Measurements from ENCODE around the gene TTLL4. TPM values are rescaled to one million over a fixed set of nuclear protein-coding genes. Genes with fewer than 3 reads are reported as not detected.

TTLL4 gene
- total RNA-seq, 1 donor from 2014 or later = 33.8 TPM

DNA sequence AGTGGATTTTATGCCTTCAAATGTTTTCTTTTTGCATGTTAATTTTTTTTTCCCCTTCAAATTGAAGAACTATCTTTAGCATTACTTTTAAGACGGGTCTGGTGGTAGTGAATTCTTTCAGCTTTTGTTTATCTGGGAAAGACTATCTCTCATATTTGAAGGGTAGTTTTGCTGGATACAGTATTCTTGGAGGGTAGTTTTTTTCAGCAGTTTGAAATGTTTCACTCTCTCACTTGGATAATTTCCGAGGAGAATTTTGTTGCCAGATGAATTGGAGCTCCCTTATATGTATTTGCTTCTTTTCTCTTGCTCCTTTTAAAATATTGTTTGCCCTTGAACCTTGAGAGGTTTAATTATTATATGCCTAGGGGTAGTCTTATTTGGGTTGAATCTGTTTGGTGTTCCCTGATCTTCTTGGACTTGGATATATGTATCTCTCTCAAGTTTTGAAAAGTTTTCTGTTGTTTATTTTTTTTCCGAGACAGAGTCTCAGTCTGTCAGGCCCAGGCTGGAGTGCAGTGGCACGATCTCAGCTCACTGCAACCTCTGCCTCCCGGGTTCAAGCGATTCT, 15.5 kb downstream of the TTLL4 start:
- Histone ChIP-seq H3K27me3 (ENCODE audit: insufficient read depth, low read length) (no peaks in the 10 kb centered on the region), H3K27ac (ENCODE audit: low read depth, low read length) (no peak overlapping the region), H3K9me3 (ENCODE audit: insufficient read depth, low read depth, low read length) (no peaks in the 10 kb centered on the region), H3K36me3 (ENCODE audit: insufficient read depth, low read length) (no peaks in the 10 kb centered on the region), H3K4me1 (ENCODE audit: insufficient read depth, low read length) (peaks cover 4% of the 10 kb centered on the region), H2AFZ (ENCODE audit: low read depth, low read length) (no peak overlapping the region), H3K9ac (ENCODE audit: low read length) (no peak overlapping the region), H4K20me1 (ENCODE audit: insufficient read depth, low read length) (peaks cover 4% of the 10 kb centered on the region), H3K4me2 (ENCODE audit: low read length) (no peak overlapping the region), H3K4me3 (ENCODE audit: insufficient read depth, low read depth, low read length) (no peak overlapping the region), H3K79me2 (ENCODE audit: insufficient read depth, low read length) (peaks cover 82% of the 10 kb centered on the region)
- H3K9me3 Mint-ChIP-seq (ENCODE audit: unreplicated experiment) = peaks cover 9% of the 10 kb centered on the region
- FAIRE-seq (no peak), DNase-seq (ENCODE audit: low read depth) (no peak)
- H3K4me3 Mint-ChIP-seq (ENCODE audit: unreplicated experiment) = no peak overlapping the region
- no peak for TF ChIP-seq EZH2 (IDR thresholded peaks at IDR 0.05; ENCODE audit: insufficient read depth, low read length)
- TF ChIP-seq, protein P1, sequence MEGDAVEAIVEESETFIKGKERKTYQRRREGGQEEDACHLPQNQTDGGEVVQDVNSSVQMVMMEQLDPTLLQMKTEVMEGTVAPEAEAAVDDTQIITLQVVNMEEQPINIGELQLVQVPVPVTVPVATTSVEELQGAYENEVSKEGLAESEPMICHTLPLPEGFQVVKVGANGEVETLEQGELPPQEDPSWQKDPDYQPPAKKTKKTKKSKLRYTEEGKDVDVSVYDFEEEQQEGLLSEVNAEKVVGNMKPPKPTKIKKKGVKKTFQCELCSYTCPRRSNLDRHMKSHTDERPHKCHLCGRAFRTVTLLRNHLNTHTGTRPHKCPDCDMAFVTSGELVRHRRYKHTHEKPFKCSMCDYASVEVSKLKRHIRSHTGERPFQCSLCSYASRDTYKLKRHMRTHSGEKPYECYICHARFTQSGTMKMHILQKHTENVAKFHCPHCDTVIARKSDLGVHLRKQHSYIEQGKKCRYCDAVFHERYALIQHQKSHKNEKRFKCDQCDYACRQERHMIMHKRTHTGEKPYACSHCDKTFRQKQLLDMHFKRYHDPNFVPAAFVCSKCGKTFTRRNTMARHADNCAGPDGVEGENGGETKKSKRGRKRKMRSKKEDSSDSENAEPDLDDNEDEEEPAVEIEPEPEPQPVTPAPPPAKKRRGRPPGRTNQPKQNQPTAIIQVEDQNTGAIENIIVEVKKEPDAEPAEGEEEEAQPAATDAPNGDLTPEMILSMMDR (IDR thresholded peaks at IDR 0.05; ENCODE audit: insufficient read depth, low read depth, low read length) = no peak
- H3K27me3 Mint-ChIP-seq (ENCODE audit: low read depth, unreplicated experiment) = no peaks in the 10 kb centered on the region
- peaks cover 10% of the 10 kb centered on the region for H3K36me3 Mint-ChIP-seq (ENCODE audit: low read depth, unreplicated experiment)
- H3K27ac Mint-ChIP-seq (ENCODE audit: unreplicated experiment) = no peak overlapping the region
- H3K4me1 Mint-ChIP-seq (ENCODE audit: low read depth, unreplicated experiment) = peaks cover 15% of the 10 kb centered on the region

DNA sequence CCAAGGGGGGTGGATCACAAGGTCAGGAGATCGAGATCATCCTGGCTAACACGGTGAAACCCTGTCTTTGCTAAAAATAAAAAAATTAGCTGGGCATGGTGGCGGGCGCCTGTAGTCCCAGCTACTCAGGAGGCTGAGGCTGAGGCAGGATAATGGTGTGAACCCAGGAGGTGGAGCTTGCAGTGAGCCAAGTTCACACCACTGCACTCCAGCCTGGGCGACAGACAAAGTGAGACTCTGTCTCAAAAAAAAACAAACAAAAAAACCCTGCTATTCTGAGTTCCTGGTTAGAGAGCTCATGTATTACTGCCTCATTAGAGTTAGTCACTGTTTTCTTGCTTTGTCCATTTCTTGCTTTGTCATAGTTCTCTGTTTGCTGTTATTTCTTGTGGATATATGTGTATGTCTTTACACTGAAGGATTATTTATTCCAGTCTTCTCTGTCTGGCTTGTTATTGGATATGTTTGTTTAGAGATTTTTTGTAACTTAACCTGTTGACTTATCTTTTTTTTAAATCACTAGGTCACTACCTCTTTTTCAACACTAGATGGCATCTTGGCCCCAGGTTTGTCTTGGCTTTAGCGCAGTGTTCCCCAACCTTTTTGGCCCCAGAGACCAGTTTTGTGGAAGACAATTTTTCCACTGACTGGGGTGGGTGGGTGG, 17.0 kb downstream of the TTLL4 start:
- Mint-ChIP-seq H3K36me3 (ENCODE audit: low read depth, unreplicated experiment) (peaks cover 10% of the 10 kb centered on the region), H3K27me3 (ENCODE audit: low read depth, unreplicated experiment) (no peaks in the 10 kb centered on the region), H3K27ac (ENCODE audit: unreplicated experiment) (no peak overlapping the region), H3K4me3 (ENCODE audit: unreplicated experiment) (no peak overlapping the region), H3K4me1 (ENCODE audit: low read depth, unreplicated experiment) (peaks cover 24% of the 10 kb centered on the region), H3K9me3 (ENCODE audit: unreplicated experiment) (peaks cover 9% of the 10 kb centered on the region)
- no peak overlapping the region for H3K27ac ChIP-seq (ENCODE audit: low read depth, low read length)
- TF ChIP-seq EZH2 (IDR thresholded peaks at IDR 0.05; ENCODE audit: insufficient read depth, low read length) = no peak
- TF ChIP-seq, protein P1 (IDR thresholded peaks at IDR 0.05; ENCODE audit: insufficient read depth, low read depth, low read length) = peak; percentile 47
- H3K9me3 ChIP-seq (ENCODE audit: insufficient read depth, low read depth, low read length) = no peaks in the 10 kb centered on the region
- no peak overlapping the region for H2AFZ ChIP-seq (ENCODE audit: low read depth, low read length)
- no peaks in the 10 kb centered on the region for H3K27me3 ChIP-seq (ENCODE audit: insufficient read depth, low read length)
- H3K4me3 ChIP-seq (ENCODE audit: insufficient read depth, low read depth, low read length) = no peak overlapping the region
- no peak overlapping the region for H3K4me2 ChIP-seq (ENCODE audit: low read length)
- no peak overlapping the region for H3K9ac ChIP-seq (ENCODE audit: low read length)
- no peaks in the 10 kb centered on the region for H4K20me1 ChIP-seq (ENCODE audit: insufficient read depth, low read length)
- peaks cover 72% of the 10 kb centered on the region for H3K79me2 ChIP-seq (ENCODE audit: insufficient read depth, low read length)
- FAIRE-seq (no peak), DNase-seq (ENCODE audit: low read depth) (no peak)
- H3K4me1 ChIP-seq (ENCODE audit: insufficient read depth, low read length) = peaks cover 20% of the 10 kb centered on the region
- no peaks in the 10 kb centered on the region for H3K36me3 ChIP-seq (ENCODE audit: insufficient read depth, low read length)

DNA sequence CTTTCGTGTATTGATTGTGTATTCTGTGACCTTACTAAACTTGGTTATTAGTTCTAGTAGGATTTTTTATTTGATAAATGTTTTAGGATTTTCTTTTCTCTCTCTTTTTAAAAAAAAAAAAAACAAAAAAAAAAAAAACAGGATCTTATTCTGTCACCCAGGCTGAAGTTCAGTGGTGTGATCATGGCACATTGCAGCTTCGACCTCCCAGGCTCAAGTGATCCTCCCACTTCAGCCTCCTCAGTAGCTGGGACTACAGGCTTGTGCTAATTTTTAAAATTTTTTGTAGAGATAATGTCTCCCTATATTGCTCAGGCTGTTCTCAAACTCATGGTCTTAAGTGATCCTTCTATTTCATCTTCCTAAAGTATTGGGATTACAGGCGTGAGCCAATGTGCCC, 19.0 kb downstream of the TTLL4 start:
- Histone ChIP-seq H3K9me3 (ENCODE audit: insufficient read depth, low read depth, low read length) (no peaks in the 10 kb centered on the region), H3K27me3 (ENCODE audit: insufficient read depth, low read length) (no peaks in the 10 kb centered on the region), H3K4me3 (ENCODE audit: insufficient read depth, low read depth, low read length) (no peak overlapping the region), H3K9ac (ENCODE audit: low read length) (no peak overlapping the region), H3K79me2 (ENCODE audit: insufficient read depth, low read length) (peaks cover 72% of the 10 kb centered on the region), H3K4me2 (ENCODE audit: low read length) (no peak overlapping the region), H4K20me1 (ENCODE audit: insufficient read depth, low read length) (peaks cover 10% of the 10 kb centered on the region), H3K36me3 (ENCODE audit: insufficient read depth, low read length) (no peaks in the 10 kb centered on the region), H2AFZ (ENCODE audit: low read depth, low read length) (no peak overlapping the region), H3K27ac (ENCODE audit: low read depth, low read length) (no peak overlapping the region), H3K4me1 (ENCODE audit: insufficient read depth, low read length) (peaks cover 30% of the 10 kb centered on the region)
- no peak overlapping the region for H3K4me3 Mint-ChIP-seq (ENCODE audit: unreplicated experiment)
- no peaks in the 10 kb centered on the region for H3K27me3 Mint-ChIP-seq (ENCODE audit: low read depth, unreplicated experiment)
- no peak for DNase-seq (ENCODE audit: low read depth)
- H3K4me1 Mint-ChIP-seq (ENCODE audit: low read depth, unreplicated experiment) = peaks cover 32% of the 10 kb centered on the region
- no peak overlapping the region for H3K27ac Mint-ChIP-seq (ENCODE audit: unreplicated experiment)
- no peak for TF ChIP-seq EZH2 (IDR thresholded peaks at IDR 0.05; ENCODE audit: insufficient read depth, low read length)
- no peak for FAIRE-seq
- peaks cover 15% of the 10 kb centered on the region for H3K36me3 Mint-ChIP-seq (ENCODE audit: low read depth, unreplicated experiment)
- H3K9me3 Mint-ChIP-seq (ENCODE audit: unreplicated experiment) = peaks cover 9% of the 10 kb centered on the region

Measured in astrocyte (in vitro differentiated cells and primary cell).